Measurements from ENCODE around the gene CRBN. TPM values are rescaled to one million over a fixed set of nuclear protein-coding genes. Genes with fewer than 3 reads are reported as not detected.

The CRBN gene
- total and polyA plus RNA-seq, 11 donors = 18.7 to 64.7 (median 51.7) TPM

DNA sequence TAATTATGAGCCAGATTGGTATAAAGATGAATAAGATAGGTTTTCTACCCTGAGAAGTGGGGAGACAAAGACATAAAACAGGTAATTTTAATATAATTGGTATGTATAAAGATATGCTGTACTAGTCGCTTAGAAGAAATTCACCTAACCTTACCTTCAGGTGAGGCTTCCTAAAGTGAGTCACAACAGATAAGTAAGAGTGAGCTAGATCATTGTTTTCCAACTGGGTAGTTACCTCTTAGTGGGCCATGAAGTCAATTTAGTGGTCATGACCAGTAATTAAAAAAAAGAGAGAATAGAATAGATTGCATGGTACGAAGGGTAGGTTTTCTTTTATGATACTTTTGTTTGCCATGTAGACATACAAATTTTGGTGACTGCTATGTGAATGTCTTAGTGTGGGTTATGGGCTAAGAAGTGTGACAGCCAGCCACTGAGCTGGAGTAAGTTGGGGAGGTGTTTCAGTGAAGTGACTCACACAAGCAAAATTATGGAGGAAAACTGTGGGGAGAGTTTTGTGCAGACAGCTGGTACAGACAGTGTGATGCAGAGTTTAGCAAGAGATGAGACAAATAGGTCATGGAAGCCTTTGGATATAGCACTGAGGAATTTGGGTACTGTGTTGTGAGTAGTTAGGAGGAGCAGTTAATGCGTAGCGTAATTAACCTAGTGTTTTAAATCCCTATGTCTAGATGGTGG is 44.6 kb downstream of the CRBN start:
- no peak for DNase-seq
- Histone ChIP-seq H3K27me3 (no peaks in the 10 kb centered on the region), H3K4me3 (no peak overlapping the region), H3K27ac (no peak overlapping the region), H3K36me3 (peaks cover 0 to 68% (median 46%) of the 10 kb centered on the region in 9 donors), H3K4me1 (peaks cover 0 to 9% (median 0%) of the 10 kb centered on the region in 12 donors), H3K9me3 (no peaks in the 10 kb centered on the region)
- TF ChIP-seq, protein P1, sequence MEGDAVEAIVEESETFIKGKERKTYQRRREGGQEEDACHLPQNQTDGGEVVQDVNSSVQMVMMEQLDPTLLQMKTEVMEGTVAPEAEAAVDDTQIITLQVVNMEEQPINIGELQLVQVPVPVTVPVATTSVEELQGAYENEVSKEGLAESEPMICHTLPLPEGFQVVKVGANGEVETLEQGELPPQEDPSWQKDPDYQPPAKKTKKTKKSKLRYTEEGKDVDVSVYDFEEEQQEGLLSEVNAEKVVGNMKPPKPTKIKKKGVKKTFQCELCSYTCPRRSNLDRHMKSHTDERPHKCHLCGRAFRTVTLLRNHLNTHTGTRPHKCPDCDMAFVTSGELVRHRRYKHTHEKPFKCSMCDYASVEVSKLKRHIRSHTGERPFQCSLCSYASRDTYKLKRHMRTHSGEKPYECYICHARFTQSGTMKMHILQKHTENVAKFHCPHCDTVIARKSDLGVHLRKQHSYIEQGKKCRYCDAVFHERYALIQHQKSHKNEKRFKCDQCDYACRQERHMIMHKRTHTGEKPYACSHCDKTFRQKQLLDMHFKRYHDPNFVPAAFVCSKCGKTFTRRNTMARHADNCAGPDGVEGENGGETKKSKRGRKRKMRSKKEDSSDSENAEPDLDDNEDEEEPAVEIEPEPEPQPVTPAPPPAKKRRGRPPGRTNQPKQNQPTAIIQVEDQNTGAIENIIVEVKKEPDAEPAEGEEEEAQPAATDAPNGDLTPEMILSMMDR (IDR thresholded peaks at IDR 0.05) = no peak
- no peak for TF ChIP-seq POLR2A (IDR thresholded peaks at IDR 0.05)
- ATAC-seq = no peak
- intact Hi-C loops (cut with DNase I) = no loop called here
- 96 to 99% (median 97%) methylated on average over 4 of the region's 4 CpGs for WGBS, 4 donors

DNA sequence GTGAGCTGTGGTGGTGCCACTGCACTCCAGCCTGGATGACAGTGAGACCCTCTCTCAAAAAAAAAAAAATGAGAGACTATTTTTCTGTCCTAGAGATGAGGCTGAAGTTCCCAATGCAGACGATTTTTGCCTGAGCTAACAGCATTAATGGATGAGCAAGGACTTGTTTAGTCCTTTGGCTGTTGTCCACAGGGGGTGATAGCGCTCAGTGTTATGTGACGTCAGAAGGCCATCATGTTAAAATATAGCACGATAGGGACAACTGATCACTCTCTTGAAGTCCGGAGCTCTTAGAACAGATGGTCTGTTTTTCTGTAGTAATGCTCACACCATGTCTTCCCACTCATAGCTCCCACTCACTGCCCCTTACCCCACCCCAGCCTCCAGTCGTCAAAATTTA is 46.0 kb downstream of the CRBN start:
- Histone ChIP-seq H3K9me3 (no peaks in the 10 kb centered on the region), H3K36me3 (peaks cover 4 to 66% (median 42%) of the 10 kb centered on the region in 9 donors), H3K27ac (no peak overlapping the region), H3K4me3 (no peak overlapping the region), H3K4me1 (peaks cover 0 to 20% (median 0%) of the 10 kb centered on the region in 12 donors), H3K27me3 (no peaks in the 10 kb centered on the region)
- ATAC-seq (no peak), DNase-seq (no peak)
- intact Hi-C loops (cut with DNase I) = no loop called here
- WGBS, 4 donors = 70 to 71% (median 71%) methylated on average over 6 of the region's 6 CpGs
- TF ChIP-seq, protein P1 (IDR thresholded peaks at IDR 0.05) = no peak
- TF ChIP-seq POLR2A (IDR thresholded peaks at IDR 0.05) = no peak

DNA sequence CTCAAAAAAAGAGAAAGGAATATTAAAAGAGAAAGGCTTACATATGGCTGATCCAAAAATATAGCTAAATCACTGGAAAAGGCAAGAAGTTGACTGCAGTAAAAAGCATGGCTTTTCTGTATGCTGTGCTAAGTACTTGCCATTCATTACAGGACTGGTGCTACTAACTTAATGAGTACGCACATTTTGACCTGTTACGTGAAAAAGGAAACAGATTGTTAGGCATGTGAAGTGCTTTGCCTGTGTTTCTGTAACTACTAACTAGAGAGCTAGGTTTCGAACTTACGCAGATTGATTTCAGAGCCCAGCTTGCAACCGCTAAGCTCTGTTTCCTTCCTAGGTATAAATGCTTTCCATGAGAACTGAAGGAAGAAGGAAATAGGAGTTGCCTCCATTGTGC is 49.9 kb downstream of the CRBN start:
- 64 to 71% (median 68%) methylated on average over 5 of the region's 5 CpGs for WGBS, 4 donors
- Histone ChIP-seq H3K27ac (no peak overlapping the region), H3K36me3 (peaks cover 4 to 43% (median 35%) of the 10 kb centered on the region in 9 donors), H3K9me3 (no peaks in the 10 kb centered on the region), H3K27me3 (no peaks in the 10 kb centered on the region), H3K4me1 (peaks cover 0 to 38% (median 15%) of the 10 kb centered on the region in 12 donors), H3K4me3 (no peak overlapping the region)
- DNase-seq = no peak
- intact Hi-C loops (cut with DNase I) = loop anchor here in 2 of 10 donors (5.0 kb wide), 2 partner anchors 43 to 48 kb away; partner anchors contain the start of gene CRBN (in 1 of the 2)
- TF ChIP-seq, protein P1 (IDR thresholded peaks at IDR 0.05) = no peak
- TF ChIP-seq POLR2A (IDR thresholded peaks at IDR 0.05) = no peak
- no peak for ATAC-seq

DNA sequence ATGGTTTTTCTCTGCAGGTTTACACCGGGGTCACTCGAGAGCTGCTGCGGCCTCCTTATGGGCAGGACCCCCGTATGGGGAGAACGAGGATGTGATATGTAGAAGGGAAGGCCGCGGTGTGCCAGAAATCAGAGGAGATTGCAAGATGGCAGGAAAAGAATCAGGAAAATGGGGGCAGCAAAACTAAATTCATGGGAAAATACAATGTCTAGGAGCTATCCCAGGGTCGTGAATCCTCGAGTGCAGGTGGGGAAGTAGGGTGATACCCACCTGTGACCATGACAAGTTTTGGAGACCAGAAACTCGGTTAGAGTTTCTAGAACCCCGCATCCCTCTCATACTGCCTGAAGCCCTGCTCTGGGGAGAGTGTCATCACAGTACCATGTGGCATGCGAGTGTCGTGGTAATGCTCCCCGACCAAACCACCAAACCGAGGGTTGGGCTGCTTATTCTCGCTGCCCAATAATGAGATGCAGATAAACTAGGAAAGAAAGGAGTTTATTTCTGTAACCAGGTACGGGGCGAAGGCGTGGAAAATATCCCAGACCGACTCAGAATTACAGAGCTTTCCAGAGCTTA is 52.0 kb downstream of the CRBN start:
- 40 to 46% (median 41%) methylated on average over 20 of the region's 20 CpGs for WGBS, 4 donors
- ATAC-seq (no peak), DNase-seq (no peak)
- no peaks in the 10 kb centered on the region for H3K9me3 ChIP-seq
- H3K27me3 ChIP-seq = no peaks in the 10 kb centered on the region
- no peak for TF ChIP-seq POLR2A (IDR thresholded peaks at IDR 0.05)
- TF ChIP-seq, protein P1 (IDR thresholded peaks at IDR 0.05) = no peak
- H3K27ac ChIP-seq = peak overlapping the region; percentile 2 to 98 (median 92)
- intact Hi-C loops (cut with DNase I) = loop anchor here in 6 of 10 donors (2.0 to 5.0 kb wide), 3 partner anchors 45 to 51 kb away; partner anchors contain the start of gene CRBN (in 5 of the 6)
- H3K4me1 ChIP-seq = peaks cover 0 to 34% (median 15%) of the 10 kb centered on the region in 12 donors
- H3K4me3 ChIP-seq = peak overlapping the region; percentile 47 to 98 (median 88)
- H3K36me3 ChIP-seq = peaks cover 4 to 28% (median 26%) of the 10 kb centered on the region in 9 donors
